Ishikawa (cell line): Measurements from ENCODE around the gene MECP2.
"Not testable (repeated sequence)": the region's sequence is repeated elsewhere in the genome, so short reads cannot be mapped to it uniquely, and the experiment has no call there.

Experiments
- CEBPB ChIP-seq: IDR thresholded peaks from 2 replicates; pipeline ENCODE4 v1.6.1; 2012
- CREB1 ChIP-seq: IDR thresholded peaks from 2 replicates; pipeline ENCODE4 v1.6.1; 2012; ENCODE audit warnings: low read depth
- EGR1 ChIP-seq: IDR thresholded peaks from 2 replicates; pipeline ENCODE4 v1.6.1; 2012
- EP300 ChIP-seq: IDR thresholded peaks from 2 replicates; pipeline ENCODE4 v1.6.1; 2012; ENCODE audit warnings: borderline replicate concordance
- FOXM1 ChIP-seq: IDR thresholded peaks from 2 replicates; pipeline ENCODE4 v1.6.1; 2012; ENCODE audit warnings: low read depth, borderline replicate concordance
- NFIC ChIP-seq: IDR thresholded peaks from 2 replicates; pipeline ENCODE4 v1.6.1; 2012
- RAD21 ChIP-seq: IDR thresholded peaks from 2 replicates; pipeline ENCODE4 v1.6.1; 2012; ENCODE audit warnings: low read depth
- TAF1 ChIP-seq: IDR thresholded peaks from 2 replicates; pipeline ENCODE4 v1.6.1; 2012; ENCODE audit warnings: low read depth, mild to moderate bottlenecking
- TCF12 ChIP-seq: IDR thresholded peaks from 2 replicates; pipeline ENCODE4 v1.6.1; 2012; ENCODE audit warnings: low read depth
- TEAD4 ChIP-seq: IDR thresholded peaks from 2 replicates; pipeline ENCODE4 v1.6.1; 2012
- YY1 ChIP-seq: IDR thresholded peaks from 2 replicates; pipeline ENCODE4 v1.6.1; 2012; ENCODE audit warnings: low read depth
- ZBTB7A ChIP-seq: IDR thresholded peaks from 2 replicates; pipeline ENCODE4 v1.6.1; 2012; ENCODE audit warnings: low read depth
- TF ChIP-seq, protein P1 (sequence below): IDR thresholded peaks from 2 replicates; pipeline ENCODE4 v1.6.1; 2012
- TF ChIP-seq, protein P2 (sequence below): IDR thresholded peaks from 2 replicates; pipeline ENCODE4 v1.6.1; 2012
- TF ChIP-seq, protein P3 (sequence below): IDR thresholded peaks from 2 replicates; pipeline ENCODE4 v1.6.1; 2012; ENCODE audit warnings: low read depth, mild to moderate bottlenecking

The MECP2 gene

DNA sequence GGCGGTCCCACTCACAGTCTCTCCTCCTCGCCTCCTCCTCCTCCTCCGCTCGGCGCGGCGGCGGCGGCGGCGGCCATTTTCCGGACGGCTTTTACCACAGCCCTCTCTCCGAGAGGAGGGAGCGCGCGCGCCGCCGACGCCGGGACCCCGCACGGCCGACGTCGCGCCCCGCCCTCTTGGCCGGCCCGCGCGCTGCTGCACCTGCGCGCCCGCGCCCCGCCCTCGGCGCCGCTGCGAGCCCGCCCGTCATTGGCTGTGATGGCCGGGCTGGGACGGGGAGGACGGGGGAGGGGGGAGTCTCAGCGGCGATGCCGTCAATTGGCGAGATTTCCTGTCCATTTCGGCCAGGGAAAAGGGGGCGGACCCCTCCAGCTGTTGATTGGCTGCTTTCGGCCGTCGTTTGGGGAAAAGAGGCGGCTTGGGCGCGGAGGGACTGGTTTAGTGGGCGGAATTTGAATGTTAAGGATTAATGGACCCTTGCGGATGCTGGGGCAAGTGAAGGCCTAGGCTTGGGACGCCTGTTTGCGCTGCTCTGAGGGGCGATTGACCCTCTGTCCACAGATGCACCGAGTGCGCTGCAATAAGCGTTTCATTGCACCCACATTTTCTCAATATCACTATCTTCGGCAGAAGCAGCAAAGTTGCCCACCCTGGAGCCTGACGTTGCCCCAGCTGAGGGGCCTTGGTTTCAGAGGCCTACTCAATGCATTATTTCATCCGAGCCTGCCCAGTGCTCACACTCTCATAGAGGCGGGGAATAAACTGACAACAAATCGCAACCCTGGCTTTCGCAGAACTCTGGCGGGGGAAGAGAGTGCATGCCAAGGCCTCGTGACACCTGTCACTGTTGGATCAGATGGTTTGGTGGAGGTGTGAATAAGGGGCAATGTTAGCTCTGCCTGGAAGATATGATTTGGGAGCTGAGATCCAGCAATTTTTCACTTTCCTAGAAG, at the start of gene MECP2:
TSS of gene MECP2 (minus strand) at position 129 of the 953 bp plus-strand sequence.
- TF ChIP-seq YY1, result peak; percentile 81
- TF ChIP-seq TEAD4, result no peak
- TF ChIP-seq, protein P1, sequence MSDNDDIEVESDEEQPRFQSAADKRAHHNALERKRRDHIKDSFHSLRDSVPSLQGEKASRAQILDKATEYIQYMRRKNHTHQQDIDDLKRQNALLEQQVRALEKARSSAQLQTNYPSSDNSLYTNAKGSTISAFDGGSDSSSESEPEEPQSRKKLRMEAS, result no peak
- TF ChIP-seq, protein P2, sequence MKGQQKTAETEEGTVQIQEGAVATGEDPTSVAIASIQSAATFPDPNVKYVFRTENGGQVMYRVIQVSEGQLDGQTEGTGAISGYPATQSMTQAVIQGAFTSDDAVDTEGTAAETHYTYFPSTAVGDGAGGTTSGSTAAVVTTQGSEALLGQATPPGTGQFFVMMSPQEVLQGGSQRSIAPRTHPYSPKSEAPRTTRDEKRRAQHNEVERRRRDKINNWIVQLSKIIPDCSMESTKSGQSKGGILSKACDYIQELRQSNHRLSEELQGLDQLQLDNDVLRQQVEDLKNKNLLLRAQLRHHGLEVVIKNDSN, result no peak
- peak; percentile 53; the same call in 1 of the 2 replicates for TF ChIP-seq TAF1
- no peak for TF ChIP-seq EGR1

DNA sequence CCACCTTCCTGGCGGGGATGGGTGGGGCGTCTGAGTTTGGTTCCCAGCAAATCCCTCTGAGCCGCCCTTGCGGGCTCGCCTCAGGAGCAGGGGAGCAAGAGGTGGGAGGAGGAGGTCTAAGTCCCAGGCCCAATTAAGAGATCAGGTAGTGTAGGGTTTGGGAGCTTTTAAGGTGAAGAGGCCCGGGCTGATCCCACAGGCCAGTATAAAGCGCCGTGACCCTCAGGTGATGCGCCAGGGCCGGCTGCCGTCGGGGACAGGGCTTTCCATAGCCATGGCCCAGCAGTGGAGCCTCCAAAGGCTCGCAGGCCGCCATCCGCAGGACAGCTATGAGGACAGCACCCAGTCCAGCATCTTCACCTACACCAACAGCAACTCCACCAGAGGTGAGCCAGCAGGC, 46.5 kb upstream of the MECP2 start, which contains the start of gene OPN1LW:
TSS of gene OPN1LW (plus strand) at position 234 of the 400 bp plus-strand sequence. CDS start at position 275, 41 bp downstream.
- TF ChIP-seq TCF12, TAF1: not testable (repeated sequence)
- TF ChIP-seq, protein P1, result not testable (repeated sequence)

DNA sequence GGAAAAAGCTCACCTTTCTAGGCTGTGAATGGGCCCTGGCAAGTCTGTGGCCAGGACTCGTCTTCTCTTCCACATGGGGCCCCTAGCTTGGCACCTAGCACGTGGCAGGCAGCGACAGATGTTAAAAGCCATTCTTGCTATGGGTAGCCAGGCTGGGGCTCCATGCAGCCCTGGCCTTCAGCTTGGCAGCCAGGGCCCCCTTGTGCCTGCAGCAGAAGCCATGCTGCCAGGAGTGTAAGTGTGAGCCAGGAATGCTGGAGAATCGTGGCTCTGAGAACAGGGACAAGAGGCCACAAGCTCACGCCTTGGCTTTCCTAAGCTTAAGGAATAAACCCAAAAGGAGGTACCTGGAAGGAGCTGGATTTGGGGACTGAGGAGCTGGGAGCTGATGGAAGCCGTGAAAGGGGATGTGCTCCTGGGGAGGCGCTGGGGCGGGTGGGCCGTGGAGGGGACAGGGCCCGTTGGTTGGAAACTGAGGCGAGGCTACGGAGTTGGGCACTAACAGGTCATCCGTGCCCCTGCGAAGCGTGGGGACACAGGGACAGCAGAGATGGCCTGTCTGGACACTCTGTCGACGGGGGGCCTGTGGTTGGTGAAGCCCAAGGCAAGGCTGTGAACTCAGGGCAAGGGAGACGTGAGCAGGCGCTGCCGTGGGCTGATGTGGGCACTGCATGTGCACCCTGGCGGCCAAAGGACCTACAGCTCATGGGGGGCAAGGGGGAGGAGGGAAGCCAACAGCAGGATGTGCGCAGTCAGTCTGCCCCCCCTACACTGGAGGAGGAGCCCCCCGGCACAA, 45.6 kb upstream of the MECP2 start:
- no peak for TF ChIP-seq EGR1
- TF ChIP-seq CEBPB, result no peak
- no peak for TF ChIP-seq CREB1
- TF ChIP-seq FOXM1, result no peak
- TF ChIP-seq, protein P3, sequence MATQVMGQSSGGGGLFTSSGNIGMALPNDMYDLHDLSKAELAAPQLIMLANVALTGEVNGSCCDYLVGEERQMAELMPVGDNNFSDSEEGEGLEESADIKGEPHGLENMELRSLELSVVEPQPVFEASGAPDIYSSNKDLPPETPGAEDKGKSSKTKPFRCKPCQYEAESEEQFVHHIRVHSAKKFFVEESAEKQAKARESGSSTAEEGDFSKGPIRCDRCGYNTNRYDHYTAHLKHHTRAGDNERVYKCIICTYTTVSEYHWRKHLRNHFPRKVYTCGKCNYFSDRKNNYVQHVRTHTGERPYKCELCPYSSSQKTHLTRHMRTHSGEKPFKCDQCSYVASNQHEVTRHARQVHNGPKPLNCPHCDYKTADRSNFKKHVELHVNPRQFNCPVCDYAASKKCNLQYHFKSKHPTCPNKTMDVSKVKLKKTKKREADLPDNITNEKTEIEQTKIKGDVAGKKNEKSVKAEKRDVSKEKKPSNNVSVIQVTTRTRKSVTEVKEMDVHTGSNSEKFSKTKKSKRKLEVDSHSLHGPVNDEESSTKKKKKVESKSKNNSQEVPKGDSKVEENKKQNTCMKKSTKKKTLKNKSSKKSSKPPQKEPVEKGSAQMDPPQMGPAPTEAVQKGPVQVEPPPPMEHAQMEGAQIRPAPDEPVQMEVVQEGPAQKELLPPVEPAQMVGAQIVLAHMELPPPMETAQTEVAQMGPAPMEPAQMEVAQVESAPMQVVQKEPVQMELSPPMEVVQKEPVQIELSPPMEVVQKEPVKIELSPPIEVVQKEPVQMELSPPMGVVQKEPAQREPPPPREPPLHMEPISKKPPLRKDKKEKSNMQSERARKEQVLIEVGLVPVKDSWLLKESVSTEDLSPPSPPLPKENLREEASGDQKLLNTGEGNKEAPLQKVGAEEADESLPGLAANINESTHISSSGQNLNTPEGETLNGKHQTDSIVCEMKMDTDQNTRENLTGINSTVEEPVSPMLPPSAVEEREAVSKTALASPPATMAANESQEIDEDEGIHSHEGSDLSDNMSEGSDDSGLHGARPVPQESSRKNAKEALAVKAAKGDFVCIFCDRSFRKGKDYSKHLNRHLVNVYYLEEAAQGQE, result no peak
- TF ChIP-seq YY1, result no peak
- TF ChIP-seq, protein P1, result no peak
- TF ChIP-seq EP300, result no peak
- TF ChIP-seq ZBTB7A, result no peak
- TF ChIP-seq, protein P2, result no peak
- TF ChIP-seq TCF12, result no peak
- TF ChIP-seq TAF1, result no peak
- no peak for TF ChIP-seq RAD21
- TF ChIP-seq TEAD4, result no peak

DNA sequence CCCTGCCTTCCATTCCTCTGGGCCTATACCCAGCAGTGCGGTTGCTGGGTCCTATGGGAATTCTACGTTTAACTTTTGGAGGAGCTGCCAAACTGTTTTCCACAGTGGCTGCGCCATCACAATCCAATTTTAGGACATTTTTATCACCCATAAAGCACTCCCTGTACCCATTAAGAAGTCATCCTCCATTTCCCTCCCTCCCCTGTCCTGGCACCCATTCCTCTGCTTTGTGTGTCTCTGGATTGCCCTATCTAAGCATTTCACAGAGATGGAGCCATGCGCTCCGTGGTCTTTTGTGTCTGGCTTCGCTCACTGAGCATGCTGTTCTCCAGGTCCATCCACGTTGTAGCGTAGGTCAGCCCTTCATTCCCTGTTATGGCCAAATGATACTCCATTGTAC, 44.9 kb upstream of the MECP2 start:
- TF ChIP-seq, protein P1, result no peak
- TF ChIP-seq EP300 (no peak), YY1 (no peak), TAF1 (no peak), TCF12 (no peak), EGR1 (no peak), CEBPB (no peak), FOXM1 (no peak), NFIC (no peak)
- TF ChIP-seq, protein P3, result no peak
- TF ChIP-seq, protein P2, result no peak
